ENCODE results near the gene PDZRN3. TPM values are rescaled to one million over a fixed set of nuclear protein-coding genes. Genes with fewer than 3 reads are reported as not detected.
A peak's percentile ranks its signal among the peaks of the same experiment; 100 is the strongest.

PDZRN3 gene
- total and polyA plus RNA-seq, 3 donors from 2014 or later = 15.8 to 30.8 (median 23.1) TPM

GRCh38 chr3:73419179-73419803, 205.4 kb downstream of the PDZRN3 start:
- intact Hi-C loops (cut with DNase I; ENCODE audit: low total_unique reads) = no loop called here
- Histone ChIP-seq H3K9me3 (no peaks in the 10 kb centered on the region), H3K27ac (no peak overlapping the region), H3K4me3 (no peak overlapping the region), H3K36me3 (ENCODE audit: low read depth, missing control alignments) (no peaks in the 10 kb centered on the region), H3K27me3 (no peaks in the 10 kb centered on the region), H3K4me1 (peaks cover 7% of the 10 kb centered on the region)
- 44 to 67% methylated on average over 14 of the region's 14 CpGs for WGBS, 2 donors
- TF ChIP-seq POLR2A (IDR thresholded peaks at IDR 0.05) = no peak
- peak in 1 of 3 experiments; percentile 29 for TF ChIP-seq CTCF (IDR thresholded peaks at IDR 0.05)
- DNase-seq = no peak

- no peak overlapping the region for H3K4me3 ChIP-seq
- no peaks in the 10 kb centered on the region for H3K36me3 ChIP-seq (ENCODE audit: low read depth, missing control alignments)
- WGBS, 2 donors = 55 to 65% methylated on average over 4 of the region's 4 CpGs
- no peak for DNase-seq
- no peaks in the 10 kb centered on the region for H3K9me3 ChIP-seq
- intact Hi-C loops (cut with DNase I; ENCODE audit: low total_unique reads) = no loop called here
- H3K27ac ChIP-seq = no peak overlapping the region
- peaks cover 5% of the 10 kb centered on the region for H3K4me1 ChIP-seq
- H3K27me3 ChIP-seq = no peaks in the 10 kb centered on the region
- TF ChIP-seq CTCF (IDR thresholded peaks at IDR 0.05) (no peak), POLR2A (IDR thresholded peaks at IDR 0.05) (no peak)
Observed at GRCh38 chr3:73418681-73419080, 206.1 kb downstream of the PDZRN3 start.

- intact Hi-C loops (cut with DNase I; ENCODE audit: low total_unique reads) = no loop called here
- Histone ChIP-seq H3K27ac (no peak overlapping the region), H3K36me3 (ENCODE audit: low read depth, missing control alignments) (no peaks in the 10 kb centered on the region), H3K4me3 (no peak overlapping the region), H3K27me3 (no peaks in the 10 kb centered on the region), H3K9me3 (no peaks in the 10 kb centered on the region), H3K4me1 (no peaks in the 10 kb centered on the region)
- 90 to 96% methylated on average over 2 of the region's 2 CpGs for WGBS, 2 donors
- DNase-seq = no peak
- TF ChIP-seq POLR2A (IDR thresholded peaks at IDR 0.05) (no peak), CTCF (IDR thresholded peaks at IDR 0.05) (no peak)
Observed at GRCh38 chr3:73415118-73415517, 209.6 kb downstream of the PDZRN3 start.

GRCh38 chr3:73413619-73414018, 211.1 kb downstream of the PDZRN3 start:
- no peak for TF ChIP-seq POLR2A (IDR thresholded peaks at IDR 0.05)
- no peak for TF ChIP-seq CTCF (IDR thresholded peaks at IDR 0.05)
- DNase-seq = no peak
- 81 to 90% methylated on average over 9 of the region's 9 CpGs for WGBS, 2 donors
- Histone ChIP-seq H3K36me3 (ENCODE audit: low read depth, missing control alignments) (no peaks in the 10 kb centered on the region), H3K4me3 (no peak overlapping the region), H3K27ac (no peak overlapping the region), H3K9me3 (no peaks in the 10 kb centered on the region), H3K4me1 (no peaks in the 10 kb centered on the region), H3K27me3 (no peaks in the 10 kb centered on the region)
- intact Hi-C loops (cut with DNase I; ENCODE audit: low total_unique reads) = no loop called here

- no peak overlapping the region for H3K4me3 ChIP-seq
- 87 to 95% methylated on average over 5 of the region's 5 CpGs for WGBS, 2 donors
- H3K27ac ChIP-seq = no peak overlapping the region
- intact Hi-C loops (cut with DNase I; ENCODE audit: low total_unique reads) = no loop called here
- H3K27me3 ChIP-seq = no peaks in the 10 kb centered on the region
- H3K9me3 ChIP-seq = no peaks in the 10 kb centered on the region
- no peak for TF ChIP-seq CTCF (IDR thresholded peaks at IDR 0.05)
- no peaks in the 10 kb centered on the region for H3K36me3 ChIP-seq (ENCODE audit: low read depth, missing control alignments)
- DNase-seq = no peak
- H3K4me1 ChIP-seq = no peaks in the 10 kb centered on the region
Observed at GRCh38 chr3:73411993-73412392, 212.7 kb downstream of the PDZRN3 start.
